Measurements from ENCODE around the gene ALX4.

Gene ALX4

GRCh38 chr11:44288133-44288526, 21.8 kb downstream of the ALX4 start:
- DNase-seq, result no peak

GRCh38 chr11:44286911-44287310, 23.0 kb downstream of the ALX4 start:
- no peak for DNase-seq

- DNase-seq, result peak; percentile 66
Observed at GRCh38 chr11:44286268-44286880, 23.6 kb downstream of the ALX4 start.

- no peak for DNase-seq
Observed at GRCh38 chr11:44285756-44286155, 24.2 kb downstream of the ALX4 start.

GRCh38 chr11:44282620-44283019, 27.3 kb downstream of the ALX4 start:
- DNase-seq, result no peak

GRCh38 chr11:44281151-44281550, 28.8 kb downstream of the ALX4 start:
- DNase-seq, result no peak

GRCh38 chr11:44280257-44280656, 29.7 kb downstream of the ALX4 start:
- DNase-seq, result no peak

GRCh38 chr11:44279483-44279882, 30.5 kb downstream of the ALX4 start:
- DNase-seq, result no peak

GRCh38 chr11:44277196-44278090, 32.5 kb downstream of the ALX4 start:
- DNase-seq, result no peak

- DNase-seq, result no peak
Observed at GRCh38 chr11:44275961-44276550, 33.9 kb downstream of the ALX4 start.

GRCh38 chr11:44275241-44275640, 34.7 kb downstream of the ALX4 start:
- no peak for DNase-seq

- no peak for DNase-seq
Observed at GRCh38 chr11:44274404-44274803, 35.5 kb downstream of the ALX4 start.

- DNase-seq, result no peak
Observed at GRCh38 chr11:44271286-44271685, 38.7 kb downstream of the ALX4 start.

GRCh38 chr11:44270403-44271273, 39.3 kb downstream of the ALX4 start:
- DNase-seq, result no peak

- peak; percentile 56 for DNase-seq
Observed at GRCh38 chr11:44269369-44270351, 40.3 kb downstream of the ALX4 start.

GRCh38 chr11:44268614-44269080, 41.3 kb downstream of the ALX4 start:
- DNase-seq, result no peak

GRCh38 chr11:44267750-44268613, 42.0 kb downstream of the ALX4 start:
- DNase-seq, result no peak

- DNase-seq, result no peak
Observed at GRCh38 chr11:44267006-44267749, 42.8 kb downstream of the ALX4 start.

GRCh38 chr11:44266056-44266780, 43.7 kb downstream of the ALX4 start:
- DNase-seq, result no peak
